Stimulated activated naive CD8-positive, alpha-beta T cell treated with anti-CD3 and anti-CD28 coated beads, Interleukin-15, amount 100 ng/mL, for 72 hours (primary cell): Measurements from ENCODE around the gene HMX3.

Experiments
- ATAC-seq: fragments of 150-1000 bp; cut with Tn5 transposase; 2 replicates; pipeline ENCODE4 v1.10.0; 2021; ENCODE audit warnings: mild to moderate bottlenecking, moderate library complexity
- DNase-seq, 2 donors: peaks; one replicate each; pipeline ENCODE4 v3.0.0; 2021 to 2022
- H3K27ac Mint-ChIP-seq, 2 donors: one replicate each; pipeline ENCODE4 v1.8.0; 2022; ENCODE audit warnings: mild to moderate bottlenecking in 2 of 2, mixed read lengths in 2 of 2, moderate library complexity in 2 of 2
- H3K27me3 Mint-ChIP-seq: one replicate; pipeline ENCODE4 v1.8.0; 2022; ENCODE audit warnings: mixed read lengths
- H3K4me1 Mint-ChIP-seq: one replicate; pipeline ENCODE4 v1.8.0; 2022; ENCODE audit warnings: mild to moderate bottlenecking, mixed read lengths
- H3K4me3 Mint-ChIP-seq, 2 donors: one replicate each; pipeline ENCODE4 v1.8.0; 2022; ENCODE audit warnings: mild to moderate bottlenecking in 2 of 2, mixed read lengths in 2 of 2, moderate library complexity in 1 of 2
- H3K9me3 Mint-ChIP-seq, 2 donors: one replicate each; pipeline ENCODE4 v1.8.0; 2022; ENCODE audit warnings: mixed read lengths in 2 of 2

Gene HMX3

GRCh38 chr10:123150271-123150985 lies 14.7 kb downstream of the HMX3 start:
- Mint-ChIP-seq H3K27me3 (peaks cover 62% of the 10 kb centered on the region), H3K4me1 (peaks cover 64% of the 10 kb centered on the region), H3K4me3 (peak overlapping the region; percentile 73 to 89), H3K27ac (no peak overlapping the region), H3K9me3 (no peaks in the 10 kb centered on the region)
- DNase-seq (no peak), ATAC-seq (no peak)

DNA sequence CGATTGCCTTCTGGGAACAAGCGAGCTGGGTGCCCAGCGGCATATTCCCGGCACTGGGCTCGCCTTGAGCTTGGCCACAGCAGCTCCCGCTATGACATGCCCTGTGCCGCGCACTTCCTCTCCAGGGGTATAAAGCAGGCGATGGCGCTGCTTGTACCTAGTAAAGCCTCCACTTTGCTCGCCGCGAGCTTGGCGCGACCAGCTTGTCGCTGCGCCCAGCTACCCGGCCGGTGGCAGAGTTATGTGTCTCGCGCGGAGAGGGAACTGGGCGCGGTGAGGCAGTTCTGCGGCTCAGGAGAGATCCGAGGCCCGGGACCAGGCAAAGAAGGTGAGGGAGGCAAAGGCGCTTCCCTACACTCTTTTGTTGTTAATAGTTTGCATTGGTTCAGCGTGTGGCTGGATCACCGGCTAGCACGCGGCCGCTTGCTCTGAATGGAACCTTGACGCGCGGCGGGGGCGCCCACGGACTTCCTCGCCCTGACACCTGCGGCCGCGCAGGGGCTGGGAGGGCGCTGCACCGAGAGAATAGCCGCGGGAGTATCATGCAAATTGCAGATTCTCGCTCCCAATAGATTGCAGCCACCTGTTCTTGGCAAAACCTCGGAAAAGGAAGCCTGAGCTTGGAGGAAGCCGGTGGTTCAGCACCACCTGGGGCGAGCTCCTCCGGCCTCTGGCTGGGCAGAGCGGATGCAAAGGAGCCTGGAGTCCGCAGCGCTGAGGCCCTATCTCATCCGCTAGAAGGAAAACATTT lies 15.4 kb downstream of the HMX3 start:
- ATAC-seq (no peak), DNase-seq (peak; percentile 50 to 54)
- peaks cover 54% of the 10 kb centered on the region for H3K27me3 Mint-ChIP-seq
- H3K4me1 Mint-ChIP-seq: peaks cover 63% of the 10 kb centered on the region
- no peaks in the 10 kb centered on the region for H3K9me3 Mint-ChIP-seq
- peak overlapping the region in 1 of 2 donors; percentile 48 for H3K27ac Mint-ChIP-seq
- H3K4me3 Mint-ChIP-seq: peak overlapping the region; percentile 73 to 89

DNA sequence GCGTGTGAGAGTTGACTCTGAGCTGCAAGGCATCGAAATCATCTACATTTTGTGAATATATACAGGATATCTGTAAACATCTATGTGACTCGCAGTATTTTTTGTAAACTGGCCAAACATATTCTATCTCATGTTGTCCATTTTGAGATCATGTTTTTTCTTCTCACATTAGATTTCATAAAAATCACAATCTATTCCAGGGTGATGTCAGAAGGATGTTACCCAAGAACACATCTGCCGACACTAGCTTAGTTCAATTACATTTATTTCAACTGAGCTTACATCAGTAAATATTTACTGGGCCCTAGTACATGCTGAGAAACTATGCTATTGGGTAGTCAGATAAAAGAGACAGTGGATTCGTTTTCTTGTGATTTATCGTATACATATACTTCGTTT lies 16.0 kb downstream of the HMX3 start:
- Mint-ChIP-seq H3K4me3 (peak overlapping the region; percentile 73 to 89), H3K27me3 (peaks cover 49% of the 10 kb centered on the region), H3K9me3 (no peaks in the 10 kb centered on the region), H3K27ac (no peak overlapping the region), H3K4me1 (peaks cover 64% of the 10 kb centered on the region)
- ATAC-seq (no peak), DNase-seq (no peak)

GRCh38 chr10:123153486-123154091 lies 17.8 kb downstream of the HMX3 start:
- no peak for DNase-seq
- peaks cover 75% of the 10 kb centered on the region for H3K4me1 Mint-ChIP-seq
- peak overlapping the region; percentile 47 to 93 for H3K4me3 Mint-ChIP-seq
- H3K27ac Mint-ChIP-seq: no peak overlapping the region
- peaks cover 38% of the 10 kb centered on the region for H3K27me3 Mint-ChIP-seq
- no peaks in the 10 kb centered on the region for H3K9me3 Mint-ChIP-seq
- no peak for ATAC-seq

DNA sequence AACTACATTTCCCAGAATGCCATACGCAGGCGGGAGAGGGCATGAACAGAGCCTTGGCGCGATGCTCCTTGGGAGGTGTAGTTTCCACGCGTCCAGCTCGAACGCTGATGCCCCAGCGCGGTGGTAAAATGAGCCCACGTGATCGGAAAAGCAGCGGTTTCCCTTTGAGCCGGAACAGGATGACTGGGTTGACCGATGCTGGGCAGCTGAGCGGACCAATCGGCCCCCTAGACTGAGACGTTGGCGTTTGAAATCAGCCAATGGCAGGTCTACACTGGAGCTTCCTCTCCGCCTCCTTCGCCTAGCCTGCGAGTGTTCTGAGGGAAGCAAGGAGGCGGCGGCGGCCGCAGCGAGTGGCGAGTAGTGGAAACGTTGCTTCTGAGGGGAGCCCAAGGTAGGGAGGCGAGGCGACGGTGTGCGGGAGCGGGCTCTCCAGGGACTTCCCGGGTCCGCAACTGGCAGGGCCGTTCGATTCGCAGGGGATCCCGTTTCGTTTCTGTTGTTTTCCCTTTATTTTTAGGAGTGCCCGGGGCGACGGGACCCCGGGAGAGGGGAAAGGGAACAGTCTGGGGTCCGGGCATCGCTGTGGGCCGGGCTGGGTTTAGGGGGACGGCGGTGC lies 18.4 kb downstream of the HMX3 start, which contains the start of gene BUB3:
Gene BUB3 (plus strand): TSS at position 311 of the 619 bp plus-strand sequence. CDS start 516 bp downstream, outside the sequence.
- Mint-ChIP-seq H3K9me3 (no peaks in the 10 kb centered on the region), H3K4me1 (peaks cover 75% of the 10 kb centered on the region), H3K27ac (peak within 1 kb of the TSS; percentile 100), H3K27me3 (peaks cover 32% of the 10 kb centered on the region), H3K4me3 (peak within 1 kb of the TSS; percentile 93 to 100)
- peak; percentile 96 for ATAC-seq
- DNase-seq: peak; percentile 90 to 97

DNA sequence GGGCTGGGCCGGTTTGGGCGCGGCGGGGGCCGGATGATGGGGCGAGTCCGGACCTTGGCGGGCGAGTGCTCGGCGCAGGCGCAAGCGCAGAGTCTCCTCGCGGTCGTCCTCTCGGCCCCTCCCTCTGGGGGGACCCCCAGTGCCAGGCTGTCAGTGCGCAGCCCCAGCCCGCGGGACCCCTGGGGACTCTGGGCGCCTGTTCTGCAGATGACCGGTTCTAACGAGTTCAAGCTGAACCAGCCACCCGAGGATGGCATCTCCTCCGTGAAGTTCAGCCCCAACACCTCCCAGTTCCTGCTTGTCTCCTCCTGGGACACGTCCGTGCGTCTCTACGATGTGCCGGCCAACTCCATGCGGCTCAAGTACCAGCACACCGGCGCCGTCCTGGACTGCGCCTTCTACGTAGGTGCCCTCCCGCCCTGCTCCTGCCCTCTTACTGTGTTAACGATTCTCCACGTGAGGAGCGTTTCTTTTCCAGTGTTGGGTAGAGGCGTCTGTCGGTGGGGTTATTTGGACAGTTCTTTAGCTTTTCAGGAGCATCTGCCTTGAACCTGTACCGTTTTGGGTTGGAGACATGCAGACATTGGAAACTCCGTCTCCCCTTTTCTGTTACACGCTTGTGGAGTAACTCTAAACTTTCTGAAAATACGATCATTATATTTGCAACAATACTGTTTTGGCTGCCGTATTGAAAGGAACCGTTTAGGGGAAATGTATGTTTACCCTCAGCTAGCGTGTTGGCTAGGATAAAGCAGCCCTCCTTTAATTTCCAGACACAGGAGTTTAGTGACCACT lies 19.1 kb downstream of the HMX3 start:
- Mint-ChIP-seq H3K27me3 (peaks cover 25% of the 10 kb centered on the region), H3K9me3 (no peaks in the 10 kb centered on the region), H3K27ac (peak overlapping the region; percentile 100), H3K4me3 (peak overlapping the region; percentile 93 to 100), H3K4me1 (peaks cover 77% of the 10 kb centered on the region)
- DNase-seq (peak; percentile 50 to 63), ATAC-seq (peak; percentile 53)

GRCh38 chr10:123156078-123156477 lies 20.3 kb downstream of the HMX3 start:
- Mint-ChIP-seq H3K4me3 (peak overlapping the region; percentile 66 to 83), H3K27me3 (peaks cover 13% of the 10 kb centered on the region), H3K9me3 (no peaks in the 10 kb centered on the region), H3K4me1 (peaks cover 80% of the 10 kb centered on the region), H3K27ac (peak overlapping the region; percentile 28 to 60)
- DNase-seq: no peak
- no peak for ATAC-seq

- Mint-ChIP-seq H3K4me3 (peak overlapping the region; percentile 31 to 83), H3K27ac (peak overlapping the region; percentile 1 to 17), H3K9me3 (no peaks in the 10 kb centered on the region), H3K27me3 (peaks cover 8% of the 10 kb centered on the region), H3K4me1 (peaks cover 82% of the 10 kb centered on the region)
- ATAC-seq (no peak), DNase-seq (no peak)
These were observed 21.4 kb downstream of the HMX3 start for GRCh38 chr10:123157210-123157609.

GRCh38 chr10:123158682-123159081 lies 22.9 kb downstream of the HMX3 start:
- Mint-ChIP-seq H3K4me3 (peak overlapping the region; percentile 29 to 83), H3K4me1 (peaks cover 67% of the 10 kb centered on the region), H3K9me3 (no peaks in the 10 kb centered on the region), H3K27me3 (no peaks in the 10 kb centered on the region), H3K27ac (peak overlapping the region in 1 of 2 donors; percentile 49)
- no peak for ATAC-seq
- no peak for DNase-seq

GRCh38 chr10:123160311-123160980 lies 24.7 kb downstream of the HMX3 start:
- ATAC-seq (peak; percentile 97), DNase-seq (no peak)
- peak overlapping the region; percentile 54 to 84 for H3K27ac Mint-ChIP-seq
- peak overlapping the region; percentile 66 to 83 for H3K4me3 Mint-ChIP-seq
- H3K4me1 Mint-ChIP-seq: peaks cover 66% of the 10 kb centered on the region
- H3K9me3 Mint-ChIP-seq: no peaks in the 10 kb centered on the region
- H3K27me3 Mint-ChIP-seq: no peaks in the 10 kb centered on the region

DNA sequence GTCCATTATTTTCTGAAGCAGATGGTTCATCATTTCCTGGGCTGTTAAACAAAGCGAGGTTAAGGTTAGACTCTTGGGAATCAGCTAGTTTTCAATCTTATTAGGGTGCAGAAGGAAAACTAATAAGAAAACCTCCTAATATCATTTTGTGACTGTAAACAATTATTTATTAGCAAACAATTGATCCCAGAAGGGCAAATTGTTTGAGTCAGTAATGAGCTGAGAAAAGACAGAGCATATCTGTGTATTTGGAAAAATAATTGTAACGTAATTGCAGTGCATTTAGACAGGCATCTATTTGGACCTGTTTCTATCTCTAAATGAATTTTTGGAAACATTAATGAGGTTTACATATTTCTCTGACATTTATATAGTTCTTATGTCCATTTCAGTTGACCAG lies 28.5 kb downstream of the HMX3 start:
- DNase-seq: no peak
- no peaks in the 10 kb centered on the region for H3K27me3 Mint-ChIP-seq
- no peaks in the 10 kb centered on the region for H3K9me3 Mint-ChIP-seq
- ATAC-seq: no peak
- H3K4me1 Mint-ChIP-seq: peaks cover 32% of the 10 kb centered on the region
- no peak overlapping the region for H3K4me3 Mint-ChIP-seq
- H3K27ac Mint-ChIP-seq: no peak overlapping the region

DNA sequence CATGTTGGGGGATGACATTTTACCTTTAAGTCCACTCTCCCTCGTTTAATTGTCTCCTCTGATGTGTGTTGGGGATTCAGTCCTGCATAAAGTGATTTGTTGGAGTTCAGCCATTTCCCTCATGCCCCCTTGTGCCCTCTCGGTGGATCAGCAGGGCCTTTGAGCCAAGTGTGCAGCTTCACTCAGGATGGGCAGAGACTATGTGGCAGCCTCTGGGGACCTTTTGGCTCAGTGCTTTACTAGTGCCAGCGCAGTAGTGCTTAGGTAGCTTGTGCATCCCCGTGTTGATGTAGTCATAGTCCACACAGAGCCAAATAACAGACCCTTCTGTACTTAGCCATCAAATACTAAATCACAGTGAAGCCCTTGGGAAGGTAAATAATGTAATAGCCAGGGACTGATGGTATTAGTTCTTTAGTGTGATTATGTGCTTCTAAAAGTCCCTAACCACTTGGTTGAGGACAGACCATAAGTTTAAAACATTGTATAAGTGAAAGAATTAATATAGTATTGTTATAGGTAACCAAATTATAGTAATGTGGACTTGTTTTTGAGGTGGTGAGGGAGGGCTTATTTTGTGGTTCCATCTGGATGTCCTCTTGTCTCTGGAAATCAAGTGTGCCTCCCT lies 29.8 kb downstream of the HMX3 start:
- H3K4me1 Mint-ChIP-seq: peaks cover 19% of the 10 kb centered on the region
- ATAC-seq (no peak), DNase-seq (no peak)
- no peak overlapping the region for H3K4me3 Mint-ChIP-seq
- no peaks in the 10 kb centered on the region for H3K9me3 Mint-ChIP-seq
- H3K27ac Mint-ChIP-seq: no peak overlapping the region
- H3K27me3 Mint-ChIP-seq: no peaks in the 10 kb centered on the region

GRCh38 chr10:123166618-123167017 lies 30.8 kb downstream of the HMX3 start:
- DNase-seq (no peak), ATAC-seq (no peak)
- no peaks in the 10 kb centered on the region for H3K27me3 Mint-ChIP-seq
- no peaks in the 10 kb centered on the region for H3K9me3 Mint-ChIP-seq
- peaks cover 9% of the 10 kb centered on the region for H3K4me1 Mint-ChIP-seq
- H3K27ac Mint-ChIP-seq: no peak overlapping the region
- H3K4me3 Mint-ChIP-seq: no peak overlapping the region

DNA sequence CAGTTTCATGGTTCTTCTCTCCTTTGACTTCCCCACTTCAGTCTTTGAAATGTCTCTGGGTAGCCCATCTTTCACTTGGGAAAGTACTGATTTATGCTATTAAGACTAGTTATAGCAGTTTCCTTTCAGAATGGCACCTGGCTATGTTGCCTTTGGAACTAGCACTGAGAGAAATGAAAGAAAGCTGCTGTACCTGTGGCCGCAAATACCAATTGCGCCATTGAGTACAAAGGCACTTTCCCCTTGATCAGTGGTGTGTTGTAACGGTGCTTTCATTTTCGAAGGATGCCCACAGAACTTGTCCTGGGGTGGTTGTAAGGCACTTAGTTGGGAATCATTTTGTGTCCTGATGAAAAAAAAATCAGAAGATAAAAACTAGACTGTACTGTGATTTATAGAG lies 35.2 kb downstream of the HMX3 start:
- Mint-ChIP-seq H3K4me1 (no peaks in the 10 kb centered on the region), H3K9me3 (no peaks in the 10 kb centered on the region), H3K4me3 (no peak overlapping the region), H3K27me3 (no peaks in the 10 kb centered on the region), H3K27ac (no peak overlapping the region)
- DNase-seq (no peak), ATAC-seq (no peak)
